ENCODE measurements around the gene KIAA2012. TPM values are rescaled to one million over a fixed set of nuclear protein-coding genes. Genes with fewer than 3 reads are reported as not detected.

KIAA2012 gene
- total and polyA plus RNA-seq, 5 donors, result not detected

DNA sequence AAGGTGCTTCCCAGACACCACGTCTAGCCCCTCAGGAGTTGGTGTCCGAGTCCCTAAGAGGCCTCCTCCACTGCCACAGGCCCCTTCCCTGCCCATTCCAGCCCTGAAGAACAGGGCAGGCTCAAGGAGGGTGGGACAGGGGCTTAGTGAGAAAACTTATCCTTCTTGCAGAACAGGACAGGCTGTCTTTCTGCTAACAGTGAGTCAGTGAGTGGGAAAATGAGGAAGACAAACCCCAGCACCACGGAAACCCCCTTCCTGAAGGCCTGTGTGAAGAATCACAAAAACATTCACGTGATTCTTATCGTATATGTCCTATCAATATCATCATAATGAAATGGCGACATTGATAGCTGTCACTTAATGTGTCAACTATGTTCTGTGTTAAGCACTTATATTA is 29.6 kb upstream of the KIAA2012 start:
- no peak overlapping the region for H3K27ac ChIP-seq (ENCODE audit: low read length)
- ATAC-seq, result no peak
- no peak for DNase-seq
- 84% methylated on average over 6 of the region's 6 CpGs for WGBS
- no peaks in the 10 kb centered on the region for H3K27me3 ChIP-seq (ENCODE audit: control insufficient read depth, insufficient read depth)
- no peak overlapping the region for H3K4me3 ChIP-seq (ENCODE audit: low read length)
- intact Hi-C loops (cut with DNase I), result no loop called here
- no peaks in the 10 kb centered on the region for H3K4me1 ChIP-seq (ENCODE audit: control insufficient read depth, insufficient read depth, low read length)
- no peaks in the 10 kb centered on the region for H3K9me3 ChIP-seq (ENCODE audit: control insufficient read depth, low read length)

DNA sequence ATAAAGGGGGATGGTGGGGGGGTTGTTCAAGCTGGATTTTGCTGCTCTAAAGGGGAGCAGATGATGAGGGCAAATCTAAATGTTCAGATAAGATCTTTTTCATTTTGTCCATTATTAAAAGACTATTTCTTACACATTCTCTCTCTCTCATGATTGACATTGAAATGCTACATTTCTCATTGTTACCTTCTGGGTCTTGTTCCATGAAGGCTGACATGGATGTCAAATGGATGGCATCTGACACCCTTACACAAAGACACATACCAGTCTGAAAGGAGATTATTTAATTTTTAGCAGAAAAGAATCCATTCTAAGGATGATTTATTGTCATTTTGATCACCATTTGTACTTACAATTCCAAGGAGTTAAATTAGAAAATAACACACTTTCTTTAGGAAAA is 28.3 kb upstream of the KIAA2012 start:
- H3K27me3 ChIP-seq (ENCODE audit: control insufficient read depth, insufficient read depth), result no peaks in the 10 kb centered on the region
- ATAC-seq (no peak), DNase-seq (no peak)
- intact Hi-C loops (cut with DNase I), result no loop called here
- H3K4me3 ChIP-seq (ENCODE audit: low read length), result no peak overlapping the region
- no peaks in the 10 kb centered on the region for H3K9me3 ChIP-seq (ENCODE audit: control insufficient read depth, low read length)
- no peaks in the 10 kb centered on the region for H3K4me1 ChIP-seq (ENCODE audit: control insufficient read depth, insufficient read depth, low read length)
- no peak overlapping the region for H3K27ac ChIP-seq (ENCODE audit: low read length)

DNA sequence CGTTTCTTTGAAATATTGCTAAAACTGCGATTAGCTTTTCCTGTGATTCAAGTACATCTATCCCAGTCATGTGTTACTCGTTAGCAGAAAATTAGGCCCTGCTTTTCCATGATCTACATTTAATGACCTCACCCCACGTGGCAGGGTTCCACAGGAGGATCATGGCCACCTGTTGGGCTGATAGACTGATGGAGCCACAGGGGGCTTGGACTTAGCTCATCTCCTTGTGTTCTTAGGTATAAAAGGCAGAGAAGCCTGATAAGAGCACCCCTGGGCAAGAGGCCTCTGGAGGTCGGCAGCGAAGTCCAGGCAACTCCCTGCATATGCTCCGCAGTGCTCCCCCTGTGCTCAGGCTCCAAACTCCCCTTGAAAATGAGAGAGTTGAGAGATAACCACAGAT is 26.5 kb upstream of the KIAA2012 start:
- DNase-seq (no peak), ATAC-seq (no peak)
- intact Hi-C loops (cut with DNase I), result no loop called here
- 83% methylated on average over 7 of the region's 7 CpGs for WGBS
- Histone ChIP-seq H3K27me3 (ENCODE audit: control insufficient read depth, insufficient read depth) (no peaks in the 10 kb centered on the region), H3K9me3 (ENCODE audit: control insufficient read depth, low read length) (no peaks in the 10 kb centered on the region), H3K27ac (ENCODE audit: low read length) (no peak overlapping the region), H3K4me1 (ENCODE audit: control insufficient read depth, insufficient read depth, low read length) (no peaks in the 10 kb centered on the region), H3K4me3 (ENCODE audit: low read length) (no peak overlapping the region)

DNA sequence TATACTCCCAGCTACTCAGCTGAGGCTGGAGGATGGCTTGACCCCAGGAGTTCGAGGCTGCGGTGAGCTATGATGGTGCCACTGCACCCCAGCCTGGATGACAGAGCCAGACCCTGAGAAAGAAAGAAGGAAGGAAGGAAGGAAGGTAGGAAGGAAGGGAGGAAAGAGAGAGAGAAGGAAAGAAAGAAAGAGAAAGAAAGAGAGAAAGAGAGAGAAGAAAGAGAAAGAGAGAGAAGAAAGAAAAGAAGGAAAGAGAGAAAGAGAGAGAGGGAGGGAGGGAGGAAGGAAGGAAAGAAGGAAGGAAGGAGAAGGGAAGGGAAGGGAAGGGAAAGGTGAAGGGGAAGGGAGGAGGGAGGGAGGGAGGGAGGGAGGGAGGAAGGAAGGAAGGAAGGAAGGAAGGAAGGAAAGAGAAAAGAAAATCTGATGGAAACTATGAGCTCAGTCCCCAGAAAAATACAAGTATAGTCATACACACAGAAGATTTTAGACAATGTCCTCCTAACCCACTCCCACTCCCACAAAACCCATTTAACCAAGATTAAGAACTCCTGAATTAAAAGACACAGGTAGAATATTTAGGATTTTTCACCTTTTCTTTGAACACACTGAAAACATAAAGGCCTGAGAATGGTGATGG is 23.8 kb upstream of the KIAA2012 start:
- Histone ChIP-seq H3K27me3 (ENCODE audit: control insufficient read depth, insufficient read depth) (no peaks in the 10 kb centered on the region), H3K27ac (ENCODE audit: low read length) (no peak overlapping the region), H3K4me3 (ENCODE audit: low read length) (no peak overlapping the region), H3K9me3 (ENCODE audit: control insufficient read depth, low read length) (no peaks in the 10 kb centered on the region), H3K4me1 (ENCODE audit: control insufficient read depth, insufficient read depth, low read length) (no peaks in the 10 kb centered on the region)
- intact Hi-C loops (cut with DNase I), result no loop called here
- ATAC-seq (no peak), DNase-seq (no peak)
- WGBS, result 94% methylated on average over 2 of the region's 2 CpGs

DNA sequence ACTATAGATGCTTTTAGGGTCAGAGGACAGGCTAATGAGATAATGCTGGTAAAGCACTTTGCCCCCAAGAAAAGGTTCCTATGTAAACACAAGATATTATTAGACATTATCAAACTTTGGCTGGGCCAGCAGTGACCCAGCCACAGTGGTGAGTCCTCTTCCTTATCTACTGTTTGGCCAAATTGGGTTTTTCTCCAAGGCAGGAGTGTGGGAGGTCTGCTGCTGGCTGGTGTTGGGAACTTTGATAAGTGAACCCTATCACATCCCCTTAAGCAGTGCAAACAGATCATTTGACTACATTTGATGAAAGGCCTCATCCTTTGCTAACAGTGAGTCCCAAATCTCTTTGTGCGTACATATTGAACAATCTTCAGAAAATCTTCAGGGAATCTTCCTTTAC is 23.2 kb upstream of the KIAA2012 start:
- no peak overlapping the region for H3K4me3 ChIP-seq (ENCODE audit: low read length)
- ATAC-seq (peak in 1 of 2 donors; percentile 29), DNase-seq (peak in 1 of 3 donors; percentile 50)
- H3K27me3 ChIP-seq (ENCODE audit: control insufficient read depth, insufficient read depth), result no peaks in the 10 kb centered on the region
- intact Hi-C loops (cut with DNase I), result loop anchor here in 1 of 4 donors (10.0 kb wide), 1 partner anchor 185 kb away; no protein-coding TSS in a partner anchor
- H3K27ac ChIP-seq (ENCODE audit: low read length), result no peak overlapping the region
- H3K9me3 ChIP-seq (ENCODE audit: control insufficient read depth, low read length), result no peaks in the 10 kb centered on the region
- no peaks in the 10 kb centered on the region for H3K4me1 ChIP-seq (ENCODE audit: control insufficient read depth, insufficient read depth, low read length)
- WGBS, result 82% methylated on average over 1 of the region's 1 CpG

DNA sequence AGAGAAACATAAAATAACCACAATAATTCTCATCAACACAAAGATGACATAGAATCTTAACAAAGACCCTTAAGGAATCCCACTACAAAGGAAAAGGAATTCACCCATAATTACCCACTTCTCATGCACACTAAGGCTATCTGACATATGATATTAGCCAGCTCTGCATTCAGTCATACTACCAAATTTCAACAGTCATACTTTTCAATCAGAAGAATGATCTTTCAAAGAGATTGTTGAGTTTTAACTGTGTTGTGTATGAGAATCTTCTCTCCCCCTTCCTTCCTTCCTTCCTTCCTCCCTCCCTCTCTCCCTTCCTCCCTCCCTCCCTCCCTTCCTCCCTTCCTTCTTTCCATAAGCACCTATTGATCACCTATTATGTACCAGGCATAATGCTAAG is 22.4 kb upstream of the KIAA2012 start:
- H3K9me3 ChIP-seq (ENCODE audit: control insufficient read depth, low read length), result no peaks in the 10 kb centered on the region
- intact Hi-C loops (cut with DNase I), result loop anchor here in 1 of 4 donors (10.0 kb wide), 1 partner anchor 186 kb away; no protein-coding TSS in a partner anchor
- no peak overlapping the region for H3K4me3 ChIP-seq (ENCODE audit: low read length)
- DNase-seq (no peak), ATAC-seq (no peak)
- H3K4me1 ChIP-seq (ENCODE audit: control insufficient read depth, insufficient read depth, low read length), result no peaks in the 10 kb centered on the region
- H3K27me3 ChIP-seq (ENCODE audit: control insufficient read depth, insufficient read depth), result no peaks in the 10 kb centered on the region
- no peak overlapping the region for H3K27ac ChIP-seq (ENCODE audit: low read length)

DNA sequence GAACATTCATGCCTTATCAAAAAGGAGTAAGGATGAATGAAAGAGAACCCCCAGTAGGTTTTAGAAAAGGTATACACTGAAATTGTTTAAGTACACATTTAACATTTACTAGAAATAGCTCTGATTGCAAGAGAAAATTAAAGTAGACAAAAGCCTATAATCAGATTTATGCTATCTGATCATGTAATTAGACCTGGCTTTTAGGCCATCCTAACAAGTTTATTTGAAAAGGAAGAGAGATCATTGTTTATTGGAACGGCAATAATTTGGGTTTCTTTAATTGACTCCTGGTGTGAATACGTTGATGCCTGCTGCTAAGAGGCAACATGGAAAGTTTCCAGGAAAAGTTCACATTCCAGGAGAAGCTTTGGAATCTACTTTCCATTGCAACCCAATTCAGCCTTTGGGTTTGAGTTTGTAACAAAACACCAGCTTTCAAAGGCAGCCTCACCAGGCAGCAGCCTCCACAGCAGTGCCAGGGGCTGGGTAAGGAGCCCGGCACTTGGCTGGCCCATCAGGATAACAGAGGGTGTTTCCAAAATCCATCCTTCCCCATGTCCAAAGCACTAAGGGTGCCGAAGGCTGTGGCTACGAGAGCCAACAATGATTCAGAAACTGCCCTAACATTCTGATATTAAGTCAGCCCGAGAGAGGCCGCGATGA is 21.4 kb upstream of the KIAA2012 start:
- Histone ChIP-seq H3K4me3 (ENCODE audit: low read length) (no peak overlapping the region), H3K27ac (ENCODE audit: low read length) (peak overlapping the region; percentile 57)

DNA sequence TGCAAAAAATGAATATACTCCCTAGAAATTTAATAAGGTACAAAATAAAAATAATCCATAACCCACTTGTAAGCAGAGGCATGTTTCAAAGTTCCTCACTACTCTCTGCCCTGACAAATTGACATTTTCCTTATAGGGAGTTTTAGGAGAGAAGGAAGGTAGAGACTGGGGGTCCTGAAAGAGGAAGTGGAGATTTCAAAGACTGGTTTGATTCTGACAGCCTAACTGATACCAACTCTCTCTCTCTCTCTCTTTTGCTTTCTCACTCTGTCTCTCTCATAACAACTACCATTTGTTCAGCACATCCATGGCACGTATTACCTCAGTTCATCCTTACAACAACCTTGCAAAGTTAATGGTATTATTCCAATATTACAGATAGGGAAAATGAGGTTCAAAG is 20.8 kb upstream of the KIAA2012 start:
- intact Hi-C loops (cut with DNase I), result loop anchor here in 1 of 4 donors (10.0 kb wide), 1 partner anchor 187 kb away; no protein-coding TSS in a partner anchor
- no peak overlapping the region for H3K27ac ChIP-seq (ENCODE audit: low read length)
- 85% methylated on average over 1 of the region's 1 CpG for WGBS
- H3K27me3 ChIP-seq (ENCODE audit: control insufficient read depth, insufficient read depth), result no peaks in the 10 kb centered on the region
- no peaks in the 10 kb centered on the region for H3K4me1 ChIP-seq (ENCODE audit: control insufficient read depth, insufficient read depth, low read length)
- no peaks in the 10 kb centered on the region for H3K9me3 ChIP-seq (ENCODE audit: control insufficient read depth, low read length)
- H3K4me3 ChIP-seq (ENCODE audit: low read length), result no peak overlapping the region
- ATAC-seq (no peak), DNase-seq (no peak)

More for the DNA sequence above, 21.4 kb upstream of the KIAA2012 start:
- ATAC-seq, result peak; percentile 52 to 61
- DNase-seq, result peak; percentile 27 to 64 (median 49)
- WGBS, result 47% methylated on average over 8 of the region's 8 CpGs
- Histone ChIP-seq H3K9me3 (ENCODE audit: control insufficient read depth, low read length) (no peaks in the 10 kb centered on the region), H3K4me1 (ENCODE audit: control insufficient read depth, insufficient read depth, low read length) (no peaks in the 10 kb centered on the region), H3K27me3 (ENCODE audit: control insufficient read depth, insufficient read depth) (no peaks in the 10 kb centered on the region)
- intact Hi-C loops (cut with DNase I), result loop anchor here in 1 of 4 donors (10.0 kb wide), 1 partner anchor 187 kb away; no protein-coding TSS in a partner anchor

DNA sequence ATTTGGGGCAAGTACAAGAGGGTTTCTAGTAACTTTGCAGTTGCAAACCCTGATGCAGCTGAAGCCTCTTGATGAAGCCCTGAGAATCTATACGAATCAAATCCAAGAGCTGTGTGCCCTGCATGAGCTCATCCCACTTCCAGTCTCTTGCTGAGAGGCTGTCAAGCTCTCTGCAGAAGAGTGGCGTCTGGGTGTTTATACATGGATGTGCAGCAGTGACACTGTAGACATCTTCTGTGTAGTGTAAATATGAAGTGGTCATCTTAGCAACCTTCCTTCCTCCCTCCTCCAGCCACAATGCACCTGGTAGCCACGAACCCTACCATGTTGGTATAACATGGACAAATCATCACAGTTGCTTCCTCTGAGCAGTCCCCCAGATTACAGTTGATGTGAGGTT is 18.4 kb upstream of the KIAA2012 start:
- H3K9me3 ChIP-seq (ENCODE audit: control insufficient read depth, low read length), result no peaks in the 10 kb centered on the region
- H3K27ac ChIP-seq (ENCODE audit: low read length), result no peak overlapping the region
- H3K4me3 ChIP-seq (ENCODE audit: low read length), result no peak overlapping the region
- ATAC-seq (no peak), DNase-seq (no peak)
- no peaks in the 10 kb centered on the region for H3K4me1 ChIP-seq (ENCODE audit: control insufficient read depth, insufficient read depth, low read length)
- 69% methylated on average over 3 of the region's 3 CpGs for WGBS
- intact Hi-C loops (cut with DNase I), result loop anchor here in 1 of 4 donors (10.0 kb wide), 1 partner anchor 190 kb away; no protein-coding TSS in a partner anchor
- H3K27me3 ChIP-seq (ENCODE audit: control insufficient read depth, insufficient read depth), result no peaks in the 10 kb centered on the region

DNA sequence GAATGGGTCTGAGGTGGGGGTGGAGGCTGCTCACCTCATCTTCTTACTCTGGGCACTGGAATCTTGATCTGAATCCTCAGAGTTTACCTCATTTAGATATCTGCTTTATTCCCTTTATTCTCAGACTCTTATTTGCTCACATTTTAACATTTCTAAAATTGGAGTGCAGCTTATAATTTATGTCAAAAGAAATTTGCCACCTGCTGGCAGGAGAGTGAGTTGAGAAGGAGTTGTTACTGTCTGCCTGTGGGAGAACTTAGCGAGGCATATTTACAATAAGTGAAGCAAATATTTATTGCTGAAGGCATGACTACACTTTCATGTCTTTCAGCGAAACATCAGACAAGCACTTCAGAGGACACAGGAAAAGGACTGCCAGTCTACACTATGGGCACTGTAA is 16.4 kb upstream of the KIAA2012 start:
- 61% methylated on average over 2 of the region's 2 CpGs for WGBS
- no peak overlapping the region for H3K4me3 ChIP-seq (ENCODE audit: low read length)
- intact Hi-C loops (cut with DNase I), result loop anchor here in 1 of 4 donors (10.0 kb wide), 1 partner anchor 192 kb away; no protein-coding TSS in a partner anchor
- no peaks in the 10 kb centered on the region for H3K27me3 ChIP-seq (ENCODE audit: control insufficient read depth, insufficient read depth)
- DNase-seq (no peak), ATAC-seq (no peak)
- H3K4me1 ChIP-seq (ENCODE audit: control insufficient read depth, insufficient read depth, low read length), result no peaks in the 10 kb centered on the region
- no peak overlapping the region for H3K27ac ChIP-seq (ENCODE audit: low read length)
- H3K9me3 ChIP-seq (ENCODE audit: control insufficient read depth, low read length), result no peaks in the 10 kb centered on the region

DNA sequence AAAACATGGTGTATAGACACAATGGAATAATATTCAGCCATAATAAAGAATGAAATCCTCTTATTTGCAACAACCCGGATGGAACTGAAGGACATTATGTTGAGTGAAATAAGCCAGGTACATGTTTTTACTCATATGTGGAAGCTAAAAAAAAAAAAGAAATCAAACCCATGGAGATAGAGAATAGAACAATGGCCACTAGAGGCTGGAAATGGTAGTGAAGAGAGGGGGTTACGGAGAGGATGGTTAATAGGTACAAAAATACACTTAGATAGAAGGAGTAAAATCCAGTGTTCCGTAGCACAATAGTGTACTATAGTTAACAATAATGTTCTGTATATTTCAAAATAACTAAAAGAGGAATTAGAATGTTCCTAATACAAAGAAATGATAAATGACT is 12.8 kb upstream of the KIAA2012 start:
- intact Hi-C loops (cut with DNase I), result loop anchor here in 1 of 4 donors (10.0 kb wide), 1 partner anchor 115 kb away; no protein-coding TSS in a partner anchor
- H3K4me3 ChIP-seq (ENCODE audit: low read length), result no peak overlapping the region
- ATAC-seq (no peak), DNase-seq (no peak)
- H3K27me3 ChIP-seq (ENCODE audit: control insufficient read depth, insufficient read depth), result no peaks in the 10 kb centered on the region
- WGBS, result 86% methylated on average over 3 of the region's 3 CpGs
- no peak overlapping the region for H3K27ac ChIP-seq (ENCODE audit: low read length)
- H3K4me1 ChIP-seq (ENCODE audit: control insufficient read depth, insufficient read depth, low read length), result peaks cover 3% of the 10 kb centered on the region
- H3K9me3 ChIP-seq (ENCODE audit: control insufficient read depth, low read length), result no peaks in the 10 kb centered on the region
